Left ventricle myocardium superior (tissue), 1 donor: ENCODE measurements around the gene FETUB. TPM values are rescaled to one million over a fixed set of nuclear protein-coding genes. Genes with fewer than 3 reads are reported as not detected.
"Not testable (repeated sequence)": the region's sequence is repeated elsewhere in the genome, so short reads cannot be mapped to it uniquely, and the experiment has no call there.

ENCODE experiments used
- ATAC-seq: fragments of 200-7000 bp; cut with Tn5 transposase; one replicate; pipeline ENCODE4 v1.9.1; 2020; ENCODE audit warnings: mild to moderate bottlenecking, moderate library complexity
- DNase-seq: peaks from one replicate; pipeline ENCODE4 v3.0.0-alpha.2; 2020
- intact Hi-C: fragments of 100-400 bp; cut with micrococcal nuclease; formaldehyde crosslinking; loops from one replicate; pipeline ENCODE4 v1.11.0; 2022
- total RNA-seq: library from RNA; stranded (reverse); fragmentation: NEBNext Ultra II Directional; extraction: Animal tissue kit (Norgen Biotek cat#: 25700); gene quantifications from one replicate; pipeline ENCODE4 v1.2.1, GENCODE V29; 2021
- donor health status: DM: no; HTN: yes; CAD: no; lungs with severe emphysema.

FETUB gene
- total RNA-seq, 1 donor from 2014 or later, result not detected

GRCh38 chr3:186628756-186629155 lies 11.4 kb upstream of the FETUB start:
- ATAC-seq (no peak), DNase-seq (no peak)
- intact Hi-C loops, result no loop called here

GRCh38 chr3:186630950-186631641 lies 9.1 kb upstream of the FETUB start:
- intact Hi-C loops, result no loop called here
- DNase-seq (no peak), ATAC-seq (no peak)

GRCh38 chr3:186633481-186633880 lies 6.7 kb upstream of the FETUB start:
- intact Hi-C loops, result no loop called here
- ATAC-seq, result no peak
- no peak for DNase-seq

GRCh38 chr3:186634207-186634606 lies 6.0 kb upstream of the FETUB start:
- ATAC-seq, intact Hi-C loops, DNase-seq: not testable (repeated sequence)

- intact Hi-C loops, result no loop called here
- DNase-seq, result no peak
- no peak for ATAC-seq
These were observed 4.7 kb upstream of the FETUB start for GRCh38 chr3:186635532-186635931.

- intact Hi-C loops, result no loop called here
- ATAC-seq, result no peak
- no peak for DNase-seq
These were observed 3.7 kb upstream of the FETUB start for GRCh38 chr3:186636536-186636935.

- ATAC-seq (no peak), DNase-seq (no peak)
- intact Hi-C loops, result no loop called here
These were observed 2.5 kb upstream of the FETUB start for GRCh38 chr3:186637686-186638085.

GRCh38 chr3:186638259-186638658 lies 1.9 kb upstream of the FETUB start:
- ATAC-seq (no peak), DNase-seq (no peak)
- intact Hi-C loops, result no loop called here

- intact Hi-C loops, result no loop called here
- ATAC-seq, result peak; percentile 51
- DNase-seq, result no peak
These were observed 247 bp downstream of the FETUB start for GRCh38 chr3:186640473-186640818.

- ATAC-seq, result no peak
- intact Hi-C loops, result no loop called here
These were observed 730 bp downstream of the FETUB start for GRCh38 chr3:186640929-186641328.

GRCh38 chr3:186642014-186642413 lies 1.8 kb downstream of the FETUB start:
- DNase-seq (no peak), ATAC-seq (no peak)
- intact Hi-C loops, result no loop called here

More at GRCh38 chr3:186640929-186641328, 730 bp downstream of the FETUB start:
- no peak for DNase-seq

GRCh38 chr3:186643493-186643892 lies 3.3 kb downstream of the FETUB start:
- DNase-seq (no peak), ATAC-seq (no peak)
- intact Hi-C loops, result no loop called here

GRCh38 chr3:186644683-186645082 lies 4.5 kb downstream of the FETUB start:
- intact Hi-C loops, result no loop called here
- no peak for ATAC-seq
- no peak for DNase-seq

GRCh38 chr3:186646106-186646505 lies 5.9 kb downstream of the FETUB start:
- DNase-seq (no peak), ATAC-seq (no peak)
- intact Hi-C loops, result no loop called here

GRCh38 chr3:186646841-186647240 lies 6.6 kb downstream of the FETUB start:
- ATAC-seq (no peak), DNase-seq (no peak)
- intact Hi-C loops, result no loop called here

- ATAC-seq, result no peak
- DNase-seq, result no peak
- intact Hi-C loops, result no loop called here
These were observed 8.7 kb downstream of the FETUB start for GRCh38 chr3:186648851-186649250.

- ATAC-seq, result no peak
- intact Hi-C loops, result no loop called here
These were observed 11.5 kb downstream of the FETUB start for GRCh38 chr3:186651678-186652215.

GRCh38 chr3:186653080-186653707 lies 13.0 kb downstream of the FETUB start:
- intact Hi-C loops, result no loop called here
- ATAC-seq, result no peak
- no peak for DNase-seq

More at GRCh38 chr3:186651678-186652215, 11.5 kb downstream of the FETUB start:
- DNase-seq, result no peak

GRCh38 chr3:186653984-186654383 lies 13.8 kb downstream of the FETUB start:
- intact Hi-C loops, result no loop called here
- peak; percentile 41 for ATAC-seq

GRCh38 chr3:186663361-186664118 lies 23.3 kb downstream of the FETUB start:
- intact Hi-C loops, result no loop called here
- DNase-seq, result no peak
- no peak for ATAC-seq

More at GRCh38 chr3:186653984-186654383, 13.8 kb downstream of the FETUB start:
- DNase-seq, result no peak
